Right lobe of liver (tissue), 6 donors: ENCODE data around the gene DEXI. TPM values are rescaled to one million over a fixed set of nuclear protein-coding genes. Genes with fewer than 3 reads are reported as not detected.

ENCODE experiments used
- ATAC-seq, 4 donors: fragments of 200-7000 bp; cut with Tn5 transposase; one replicate each; pipeline ENCODE4 v1.9.1; 2020; ENCODE audit warnings: mild to moderate bottlenecking in 4 of 4, moderate library complexity in 4 of 4
- DNase-seq, 3 donors: peaks; one replicate each; pipeline ENCODE4 v3.0.0-alpha.2; 2020
- H3K27ac ChIP-seq, 3 donors: fragments of 200-600 bp; one replicate each; pipeline ENCODE4 v1.8.0; 2022
- H3K27me3 ChIP-seq, 2 donors: fragments of 200-600 bp; one replicate each; pipeline ENCODE4 v1.8.0; 2022
- H3K36me3 ChIP-seq, 4 donors: fragments of 200-600 bp; sonication (generic) in 1 of 4; one replicate each; pipeline versions ENCODE4 v1.5.1 to v1.8.0; 2017 to 2022; ENCODE audit warnings: control low read depth in 1 of 4
- H3K4me1 ChIP-seq, 4 donors: fragments of 200-600 bp; sonication (generic) in 1 of 4; one replicate each; pipeline versions ENCODE4 v1.5.1 to v1.8.0; 2017 to 2022; ENCODE audit warnings: control low read depth in 1 of 4
- H3K4me3 ChIP-seq, 3 donors: fragments of 200-600 bp; one replicate each; pipeline ENCODE4 v1.8.0; 2022
- H3K9me3 ChIP-seq, 4 donors: fragments of 200-600 bp; sonication (generic) in 1 of 4; one replicate each; pipeline versions ENCODE4 v1.5.1 to v1.8.0; 2017 to 2022; ENCODE audit warnings: control low read depth in 1 of 4
- CTCF ChIP-seq, 4 donors: fragments of 200-600 bp in 3 of 4; fragments of 450-650 bp in 1 of 4; IDR thresholded peaks; one replicate each; pipeline versions ENCODE4 v1.5.1 to v1.8.0; 2016 to 2022; ENCODE audit warnings: antibody characterized with exemption in 4 of 4, mild to moderate bottlenecking in 2 of 4
- POLR2A ChIP-seq: fragments of 450-650 bp; IDR thresholded peaks from one replicate; pipeline ENCODE4 v1.6.1; 2017; ENCODE audit warnings: antibody characterized with exemption, mild to moderate bottlenecking
- WGBS: methylation state at CpG from one replicate; pipeline ENCODE4 v1.1.6; 2018; ENCODE audit warnings: low coverage, low lambda C conversion rate; ENCODE audit not compliant: insufficient coverage; ENCODE audit errors: missing lambda C conversion rate; 5-methylcytosine and 5-hydroxymethylcytosine counted together
- intact Hi-C, 2 donors: fragments of 100-400 bp; cut with DNase I; formaldehyde crosslinking; loops; one replicate each; pipeline versions ENCODE4 v1.11.2 to v1.14.1; 2022
- total RNA-seq, 6 experiments: library from RNA; depleted of rRNA in 2 of 6; stranded (reverse); fragments of >200 nt in 2 of 6; fragmentation: NEBNext Ultra II Directional in 3 of 6; extraction: Animal tissue kit (Norgen Biotek cat#: 25700) in 3 of 6; gene quantifications; one replicate each; pipeline versions ENCODE4 v1.1.0 to v1.2.4, GENCODE V29; 2016 to 2023
- donor health status: DM: no; HTN: yes; CAD: no.
- donor health status: DM: no; HTN: no; CAD: no.
- donor health status: DM: no; HTN: no; CAD: no.
- donor health status: DM: no; HTN: yes; CAD: no.
- donor health status: DM: no; HTN: yes; CAD: no.

The DEXI gene
- total RNA-seq, 6 experiments from 2014 or later = 35.8 to 93.8 (median 54.1) TPM

- peaks cover 0 to 39% (median 18%) of the 10 kb centered on the region in 4 donors for H3K4me1 ChIP-seq
- 47% methylated on average over 3 of the region's 7 CpGs for WGBS
- H3K27ac ChIP-seq = no peak overlapping the region
- ATAC-seq (peak in 3 of 4 donors; percentile 7 to 13 (median 7)), DNase-seq (no peak)
- TF ChIP-seq CTCF (IDR thresholded peaks at IDR 0.05) = peak in 1 of 4 donors; percentile 4
- TF ChIP-seq POLR2A = no peak
- no peaks in the 10 kb centered on the region for H3K9me3 ChIP-seq
- intact Hi-C loops = no loop called here
- H3K4me3 ChIP-seq = no peak overlapping the region
- no peaks in the 10 kb centered on the region for H3K27me3 ChIP-seq
- no peaks in the 10 kb centered on the region for H3K36me3 ChIP-seq
These were observed 7.2 kb upstream of the DEXI start for GRCh38 chr16:10949424-10949970.

- no peaks in the 10 kb centered on the region for H3K36me3 ChIP-seq
- TF ChIP-seq CTCF (IDR thresholded peaks at IDR 0.05) (no peak), POLR2A (no peak)
- no peaks in the 10 kb centered on the region for H3K9me3 ChIP-seq
- H3K27me3 ChIP-seq = no peaks in the 10 kb centered on the region
- ATAC-seq (no peak), DNase-seq (no peak)
- peaks cover 0 to 41% (median 20%) of the 10 kb centered on the region in 4 donors for H3K4me1 ChIP-seq
- 40% methylated on average over 2 of the region's 10 CpGs for WGBS
- intact Hi-C loops = no loop called here
- no peak overlapping the region for H3K27ac ChIP-seq
- no peak overlapping the region for H3K4me3 ChIP-seq
These were observed 5.0 kb upstream of the DEXI start for GRCh38 chr16:10947211-10947787.

- ATAC-seq (no peak), DNase-seq (no peak)
- peaks cover 0 to 32% (median 16%) of the 10 kb centered on the region in 4 donors for H3K4me1 ChIP-seq
- H3K27me3 ChIP-seq = no peaks in the 10 kb centered on the region
- no peaks in the 10 kb centered on the region for H3K36me3 ChIP-seq
- H3K9me3 ChIP-seq = no peaks in the 10 kb centered on the region
- H3K27ac ChIP-seq = no peak overlapping the region
- no peak overlapping the region for H3K4me3 ChIP-seq
- 32% methylated on average over 3 of the region's 5 CpGs for WGBS
- intact Hi-C loops = no loop called here
- TF ChIP-seq CTCF (IDR thresholded peaks at IDR 0.05) (no peak), POLR2A (no peak)
These were observed 4.0 kb upstream of the DEXI start for GRCh38 chr16:10946308-10946707.

GRCh38 chr16:10945065-10945787 is 3.0 kb upstream of the DEXI start:
- intact Hi-C loops = no loop called here
- TF ChIP-seq CTCF (IDR thresholded peaks at IDR 0.05) = no peak
- TF ChIP-seq POLR2A = no peak
- H3K4me1 ChIP-seq = peaks cover 0 to 35% (median 11%) of the 10 kb centered on the region in 4 donors
- no peaks in the 10 kb centered on the region for H3K36me3 ChIP-seq
- H3K4me3 ChIP-seq = peak overlapping the region; percentile 82 to 92 (median 84)
- H3K9me3 ChIP-seq = no peaks in the 10 kb centered on the region
- WGBS = 17% methylated on average over 11 of the region's 14 CpGs
- peak overlapping the region in 1 of 3 donors; percentile 58 for H3K27ac ChIP-seq
- DNase-seq = no peak
- no peak for ATAC-seq
- no peaks in the 10 kb centered on the region for H3K27me3 ChIP-seq
